Mesenteric fat pad (tissue), 1 donor: ENCODE data around the gene COPRS. TPM values are rescaled to one million over a fixed set of nuclear protein-coding genes. Genes with fewer than 3 reads are reported as not detected.

Source experiments
- DNase-seq: peaks from one replicate; pipeline ENCODE4 v3.0.0-alpha.2; 2020; ENCODE audit warnings: low spot score
- total RNA-seq: library from RNA; stranded (reverse); fragmentation: NEBNext Ultra II Directional; extraction: Animal tissue kit (Norgen Biotek cat#: 25700); gene quantifications from one replicate; pipeline ENCODE4 v1.2.1, GENCODE V29; 2021
- donor health status: DM: yes; HTN: yes; CAD: no.

The COPRS gene
- total RNA-seq, 1 donor from 2014 or later: 61.3 TPM

- peak; percentile 8 for DNase-seq
These were observed 49.2 kb downstream of the COPRS start for GRCh38 chr17:31809876-31810275.

GRCh38 chr17:31808521-31809050 is 50.5 kb downstream of the COPRS start:
- DNase-seq: no peak

- DNase-seq: no peak
These were observed 51.2 kb downstream of the COPRS start for GRCh38 chr17:31807846-31808245.

GRCh38 chr17:31806921-31807320 is 52.1 kb downstream of the COPRS start:
- DNase-seq: no peak

- no peak for DNase-seq
These were observed 55.4 kb downstream of the COPRS start for GRCh38 chr17:31803494-31804213.

GRCh38 chr17:31802502-31802901 is 56.5 kb downstream of the COPRS start:
- peak; percentile 71 for DNase-seq

Other genes with a start within 250 kb of the COPRS start
- 56.3 TPM for gene UTP6, start 42.5 kb upstream of the COPRS start, total RNA-seq
- 19.6 TPM for gene SUZ12, start 77.8 kb upstream of the COPRS start, total RNA-seq
- gene LRRC37B, start 148.1 kb upstream of the COPRS start, total RNA-seq: 7.1 TPM